Adrenal gland (tissue), 12 donors: ENCODE measurements around the gene TADA3. TPM values are rescaled to one million over a fixed set of nuclear protein-coding genes. Genes with fewer than 3 reads are reported as not detected.

Source experiments
- DNase-seq, 7 donors: peaks; one replicate each; pipeline ENCODE4 v3.0.0-alpha.2; 2019 to 2020
- H3K27ac ChIP-seq, 5 donors: fragments of 200-600 bp; sonication (generic) in 4 of 5; 1 replicate in 3 of 5; 2 replicates in 2 of 5; pipeline versions ENCODE4 v1.5.1 to v1.8.0; 2016 to 2020; ENCODE audit warnings: mild to moderate bottlenecking in 1 of 5
- H3K27me3 ChIP-seq: fragments of 200-600 bp; 2 replicates; pipeline ENCODE4 v1.8.0; 2021
- H3K36me3 ChIP-seq, 2 donors: fragments of 200-600 bp; replicated peaks in 1 of 2; 1 replicate in 1 of 2; 2 replicates in 1 of 2; pipeline versions ENCODE4 v1.5.1 to v1.8.0; 2018 to 2022
- H3K4me1 ChIP-seq, 2 donors: fragments of 200-600 bp; replicated peaks in 1 of 2; 1 replicate in 1 of 2; 2 replicates in 1 of 2; pipeline versions ENCODE4 v1.5.1 to v1.8.0; 2018 to 2021
- H3K4me3 ChIP-seq, 4 donors: fragments of 200-600 bp; sonication (generic) in 3 of 4; one replicate each; pipeline ENCODE4 v1.5.1; 2016 to 2018
- H3K9me3 ChIP-seq, 3 donors: fragments of 200-600 bp; sonication (generic) in 1 of 3; replicated peaks in 1 of 3; 1 replicate in 2 of 3; 2 replicates in 1 of 3; pipeline versions ENCODE4 v1.5.1 to v1.8.0; 2016 to 2021
- POLR2A ChIP-seq, 2 donors: fragments of 450-650 bp; IDR thresholded peaks; one replicate each; pipeline ENCODE4 v1.6.1; 2017; ENCODE audit warnings: antibody characterized with exemption in 2 of 2, mild to moderate bottlenecking in 2 of 2, moderate library complexity in 1 of 2
- WGBS, 4 donors: extraction: QIAGEN DNeasy Blood & Tissue Kit in 2 of 4; methylation state at CpG; one replicate each; pipeline versions ENCODE4 v1.1.5 to v1.1.7; 2013 to 2017; 5-methylcytosine and 5-hydroxymethylcytosine counted together
- intact Hi-C, 2 donors: fragments of 100-400 bp; cut with DNase I; formaldehyde crosslinking; loops; one replicate each; pipeline versions ENCODE4 v1.14.1 to v1.15.0; 2022 to 2023
- polyA plus RNA-seq, 3 donors: library from polyadenylated mRNA; stranded (reverse); fragments of 200-250 nt in 2 of 3; fragments of 350-450 nt in 1 of 3; fragmentation: Illumina TruSeq in 1 of 3; extraction: RNeasy Lipid Tissue Mini Kit (QIAGEN cat#74804) in 1 of 3; gene quantifications; one replicate each; pipeline ENCODE4 v1.2.3, GENCODE V29; 2013 to 2014
- total RNA-seq, 9 donors: library from RNA; depleted of rRNA in 4 of 9; stranded (reverse); fragments of >200 nt in 4 of 9; fragments of 120-200 nt in 1 of 9; fragmentation: NEBNext Ultra II Directional in 1 of 9; extraction: Animal tissue kit (Norgen Biotek cat#: 25700) in 1 of 9; gene quantifications; one replicate each; pipeline versions ENCODE4 v1.1.0 to v1.2.4, GENCODE V29; 2013 to 2023
- TF ChIP-seq, protein P1 (sequence below), 6 experiments: fragments of 450-650 bp in 4 of 6; fragments of 200-600 bp in 2 of 6; sonication (generic) in 1 of 6; IDR thresholded peaks; 1 replicate in 5 of 6; 2 replicates in 1 of 6; pipeline versions ENCODE4 v1.5.1 to v1.8.0; 2016 to 2021; ENCODE audit warnings: antibody characterized with exemption in 6 of 6, mild to moderate bottlenecking in 2 of 6, moderate library complexity in 1 of 6
- donor health status: healthy with polysubstance abuse.
- donor health status: Bipolar disorder and iron deficiency.
- donor health status: DM: yes; HTN: yes; CAD: no.
- donor health status: DM: no; HTN: no; CAD: no.
- donor health status: DM: no; HTN: no; CAD: no.
- donor health status: DM: yes; HTN: yes; CAD: no.

The TADA3 gene
- total and polyA plus RNA-seq, 12 donors, result 49.7 to 148 (median 115) TPM

GRCh38 chr3:9837701-9838582 is 45.7 kb upstream of the TADA3 start:
- no peaks in the 10 kb centered on the region for H3K27me3 ChIP-seq
- no peak for TF ChIP-seq POLR2A (IDR thresholded peaks at IDR 0.05)
- H3K4me3 ChIP-seq, result no peak overlapping the region
- peaks cover 3 to 4% of the 10 kb centered on the region in 2 donors for H3K4me1 ChIP-seq
- peaks cover 0 to 38% of the 10 kb centered on the region in 2 donors for H3K36me3 ChIP-seq
- intact Hi-C loops, result no loop called here
- WGBS, 4 donors, result 85 to 91% (median 85%) methylated on average over 12 of the region's 12 CpGs
- no peak for DNase-seq
- no peaks in the 10 kb centered on the region for H3K9me3 ChIP-seq
- peak overlapping the region in 1 of 5 donors; percentile 24 for H3K27ac ChIP-seq

DNA sequence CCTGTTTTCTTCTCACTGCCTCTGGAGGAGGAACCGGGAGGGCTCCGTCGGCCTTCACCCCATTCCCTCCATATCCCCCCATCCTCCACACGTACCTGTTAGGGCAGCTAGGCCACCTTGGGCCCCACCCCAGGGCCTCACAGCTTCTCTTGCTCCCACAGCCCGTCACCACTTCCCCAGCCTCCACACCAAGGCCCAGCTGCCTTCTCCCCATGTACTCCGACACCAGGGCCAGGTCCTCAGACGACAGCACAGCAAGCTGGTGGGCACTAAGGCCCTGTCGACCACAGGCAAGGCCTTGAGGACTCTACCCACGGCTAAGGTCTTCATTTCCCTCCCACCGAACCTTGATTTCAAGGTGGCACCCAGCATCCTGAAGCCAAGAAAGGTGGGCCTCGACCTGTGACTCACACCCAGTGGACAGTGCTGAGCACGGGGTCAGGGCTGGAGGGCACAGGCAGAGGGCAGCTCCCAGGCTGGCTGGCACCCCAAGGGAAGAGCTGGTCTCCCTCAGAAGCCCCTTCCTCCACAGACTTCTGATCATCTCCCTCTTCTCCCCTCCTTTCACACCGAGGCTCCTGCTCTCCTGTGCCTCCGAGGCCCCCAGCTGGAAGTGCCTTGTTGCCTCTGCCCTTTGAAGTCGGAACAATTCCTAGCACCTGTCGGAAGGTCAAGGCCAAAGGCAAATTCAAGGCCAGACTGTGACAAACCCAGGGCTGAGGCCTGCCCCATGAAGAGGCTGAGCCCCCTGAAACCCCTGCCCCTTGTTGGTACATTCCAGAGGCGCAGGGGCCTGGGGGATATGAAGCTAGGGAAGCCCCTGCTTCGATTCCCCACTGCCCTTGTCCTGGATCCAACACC is 42.5 kb upstream of the TADA3 start:
- Histone ChIP-seq H3K4me1 (no peaks in the 10 kb centered on the region), H3K4me3 (no peak overlapping the region), H3K27me3 (no peaks in the 10 kb centered on the region), H3K9me3 (no peaks in the 10 kb centered on the region), H3K27ac (peak overlapping the region in 1 of 5 donors; percentile 61), H3K36me3 (peaks cover 0 to 19% of the 10 kb centered on the region in 2 donors)
- intact Hi-C loops, result no loop called here
- 62 to 69% (median 64%) methylated on average over 17 to 18 of the region's 18 CpGs for WGBS, 4 donors
- peak in 3 of 7 donors; percentile 21 to 55 (median 28) for DNase-seq
- TF ChIP-seq, protein P1, sequence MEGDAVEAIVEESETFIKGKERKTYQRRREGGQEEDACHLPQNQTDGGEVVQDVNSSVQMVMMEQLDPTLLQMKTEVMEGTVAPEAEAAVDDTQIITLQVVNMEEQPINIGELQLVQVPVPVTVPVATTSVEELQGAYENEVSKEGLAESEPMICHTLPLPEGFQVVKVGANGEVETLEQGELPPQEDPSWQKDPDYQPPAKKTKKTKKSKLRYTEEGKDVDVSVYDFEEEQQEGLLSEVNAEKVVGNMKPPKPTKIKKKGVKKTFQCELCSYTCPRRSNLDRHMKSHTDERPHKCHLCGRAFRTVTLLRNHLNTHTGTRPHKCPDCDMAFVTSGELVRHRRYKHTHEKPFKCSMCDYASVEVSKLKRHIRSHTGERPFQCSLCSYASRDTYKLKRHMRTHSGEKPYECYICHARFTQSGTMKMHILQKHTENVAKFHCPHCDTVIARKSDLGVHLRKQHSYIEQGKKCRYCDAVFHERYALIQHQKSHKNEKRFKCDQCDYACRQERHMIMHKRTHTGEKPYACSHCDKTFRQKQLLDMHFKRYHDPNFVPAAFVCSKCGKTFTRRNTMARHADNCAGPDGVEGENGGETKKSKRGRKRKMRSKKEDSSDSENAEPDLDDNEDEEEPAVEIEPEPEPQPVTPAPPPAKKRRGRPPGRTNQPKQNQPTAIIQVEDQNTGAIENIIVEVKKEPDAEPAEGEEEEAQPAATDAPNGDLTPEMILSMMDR (IDR thresholded peaks at IDR 0.05), result no peak
- TF ChIP-seq POLR2A (IDR thresholded peaks at IDR 0.05), result no peak

GRCh38 chr3:9833078-9833477 is 40.8 kb upstream of the TADA3 start:
- DNase-seq, result no peak
- Histone ChIP-seq H3K9me3 (no peaks in the 10 kb centered on the region), H3K27ac (no peak overlapping the region), H3K27me3 (no peaks in the 10 kb centered on the region), H3K4me3 (no peak overlapping the region), H3K36me3 (peaks cover 0 to 23% of the 10 kb centered on the region in 2 donors), H3K4me1 (no peaks in the 10 kb centered on the region)
- 80 to 100% (median 89%) methylated on average over 1 to 9 of the region's 9 CpGs; no CpG with 5 or more reads in 1 of the 4 donors for WGBS, 4 donors
- no peak for TF ChIP-seq POLR2A (IDR thresholded peaks at IDR 0.05)
- intact Hi-C loops, result no loop called here

DNA sequence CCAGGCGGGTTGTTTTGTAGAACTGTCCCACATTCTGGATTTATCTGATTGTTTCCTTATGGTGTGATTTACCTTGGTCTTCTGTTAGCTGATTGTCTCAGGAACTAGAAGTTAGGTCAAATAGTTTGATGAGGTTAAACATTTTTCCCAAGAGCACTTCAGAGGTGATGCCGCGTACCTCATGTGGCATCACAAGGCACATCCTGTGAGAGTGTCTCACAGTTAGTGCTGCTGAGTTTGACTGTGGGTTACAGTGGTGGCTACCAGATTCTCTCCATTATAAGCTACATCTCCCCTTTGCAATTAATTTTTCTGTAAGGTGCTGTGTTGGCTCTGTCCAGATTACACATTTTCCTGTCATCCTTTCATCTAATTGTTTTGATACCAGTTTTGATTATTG is 39.0 kb upstream of the TADA3 start:
- no peak for DNase-seq
- Histone ChIP-seq H3K4me1 (no peaks in the 10 kb centered on the region), H3K36me3 (peaks cover 0 to 23% of the 10 kb centered on the region in 2 donors), H3K27ac (no peak overlapping the region), H3K27me3 (no peaks in the 10 kb centered on the region), H3K9me3 (no peaks in the 10 kb centered on the region), H3K4me3 (no peak overlapping the region)
- 95 to 97% (median 97%) methylated on average over 3 of the region's 3 CpGs for WGBS, 4 donors
- intact Hi-C loops, result no loop called here
- TF ChIP-seq, protein P1 (IDR thresholded peaks at IDR 0.05), result no peak
- no peak for TF ChIP-seq POLR2A (IDR thresholded peaks at IDR 0.05)
